GM21619 (cell line): ENCODE data around the gene PHC2.

Experiments
- ATAC-seq: cut with Tn5 transposase; IDR thresholded peaks from one replicate; pipeline ENCODE4 v1.9.1; 2021; ENCODE audit not compliant: unreplicated experiment

PHC2 gene, protein sequence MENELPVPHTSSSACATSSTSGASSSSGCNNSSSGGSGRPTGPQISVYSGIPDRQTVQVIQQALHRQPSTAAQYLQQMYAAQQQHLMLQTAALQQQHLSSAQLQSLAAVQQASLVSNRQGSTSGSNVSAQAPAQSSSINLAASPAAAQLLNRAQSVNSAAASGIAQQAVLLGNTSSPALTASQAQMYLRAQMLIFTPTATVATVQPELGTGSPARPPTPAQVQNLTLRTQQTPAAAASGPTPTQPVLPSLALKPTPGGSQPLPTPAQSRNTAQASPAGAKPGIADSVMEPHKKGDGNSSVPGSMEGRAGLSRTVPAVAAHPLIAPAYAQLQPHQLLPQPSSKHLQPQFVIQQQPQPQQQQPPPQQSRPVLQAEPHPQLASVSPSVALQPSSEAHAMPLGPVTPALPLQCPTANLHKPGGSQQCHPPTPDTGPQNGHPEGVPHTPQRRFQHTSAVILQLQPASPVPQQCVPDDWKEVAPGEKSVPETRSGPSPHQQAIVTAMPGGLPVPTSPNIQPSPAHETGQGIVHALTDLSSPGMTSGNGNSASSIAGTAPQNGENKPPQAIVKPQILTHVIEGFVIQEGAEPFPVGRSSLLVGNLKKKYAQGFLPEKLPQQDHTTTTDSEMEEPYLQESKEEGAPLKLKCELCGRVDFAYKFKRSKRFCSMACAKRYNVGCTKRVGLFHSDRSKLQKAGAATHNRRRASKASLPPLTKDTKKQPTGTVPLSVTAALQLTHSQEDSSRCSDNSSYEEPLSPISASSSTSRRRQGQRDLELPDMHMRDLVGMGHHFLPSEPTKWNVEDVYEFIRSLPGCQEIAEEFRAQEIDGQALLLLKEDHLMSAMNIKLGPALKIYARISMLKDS

DNA sequence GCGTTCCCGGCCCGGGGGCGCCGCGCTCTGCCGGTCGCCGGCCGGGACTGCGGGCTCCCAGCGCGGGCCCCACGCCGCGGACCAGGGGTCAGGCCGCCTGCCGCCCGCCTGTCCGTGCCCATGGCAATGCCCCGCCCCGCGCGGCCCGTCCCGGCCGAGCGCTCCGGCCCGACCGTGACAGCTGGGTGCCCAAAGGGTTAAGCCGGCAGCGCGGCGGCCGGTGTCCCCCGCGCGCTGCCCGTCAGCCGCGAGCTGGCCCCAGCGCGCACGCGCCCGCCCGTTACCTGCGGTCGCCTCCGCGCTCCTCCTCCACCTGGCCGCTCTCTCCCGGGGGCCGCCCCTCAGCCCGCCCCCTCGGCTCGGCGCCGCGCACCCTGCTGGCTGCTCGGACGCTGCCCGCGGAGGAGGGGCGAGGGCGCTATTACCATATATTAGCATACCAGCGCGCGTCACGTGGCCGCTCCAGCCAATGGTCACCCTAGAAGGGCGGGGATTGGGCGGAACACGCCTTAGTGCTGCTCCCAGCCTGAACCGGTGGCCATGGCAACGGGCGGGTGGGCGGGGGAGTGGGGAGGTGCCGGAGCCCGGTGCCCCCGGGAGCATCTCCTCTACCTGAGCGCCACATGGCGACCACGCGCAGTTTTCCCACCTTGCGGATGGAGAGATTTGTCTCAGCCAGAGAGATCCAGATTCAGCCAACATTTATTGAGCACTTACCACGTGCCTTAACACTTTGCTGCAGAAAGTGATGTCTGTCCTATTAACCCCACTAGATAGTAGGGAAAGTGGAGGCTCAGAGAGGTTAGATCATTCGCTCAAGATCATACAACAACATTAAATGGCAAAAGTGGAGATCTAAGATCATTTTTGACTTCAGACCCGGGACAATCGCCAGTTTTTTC, at the start of gene PHC2:
Gene PHC2 (minus strand): TSS at position 404 of the 902 bp plus-strand sequence. CDS start 55,556 bp downstream, outside the sequence.
- ATAC-seq, result peak; percentile 87

DNA sequence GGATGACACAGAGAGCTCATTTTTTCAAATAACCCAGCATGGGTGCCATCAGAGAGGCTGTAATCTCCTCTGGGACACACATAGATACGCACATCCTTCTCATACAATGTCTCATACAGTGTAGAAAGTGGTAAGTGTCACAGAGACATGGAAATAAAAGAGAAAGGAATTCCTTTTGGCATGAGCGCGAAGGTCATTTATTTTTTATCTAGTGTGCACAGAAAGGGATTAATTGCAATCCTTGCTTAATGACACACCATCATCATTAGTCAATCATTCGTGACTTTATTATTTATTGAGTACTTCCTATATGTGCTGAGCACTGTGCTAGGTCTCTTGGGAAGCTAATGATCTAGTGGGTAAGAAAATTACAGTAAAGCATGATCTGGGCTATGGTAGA, 46.6 kb upstream of the PHC2 start:
- ATAC-seq, result no peak

DNA sequence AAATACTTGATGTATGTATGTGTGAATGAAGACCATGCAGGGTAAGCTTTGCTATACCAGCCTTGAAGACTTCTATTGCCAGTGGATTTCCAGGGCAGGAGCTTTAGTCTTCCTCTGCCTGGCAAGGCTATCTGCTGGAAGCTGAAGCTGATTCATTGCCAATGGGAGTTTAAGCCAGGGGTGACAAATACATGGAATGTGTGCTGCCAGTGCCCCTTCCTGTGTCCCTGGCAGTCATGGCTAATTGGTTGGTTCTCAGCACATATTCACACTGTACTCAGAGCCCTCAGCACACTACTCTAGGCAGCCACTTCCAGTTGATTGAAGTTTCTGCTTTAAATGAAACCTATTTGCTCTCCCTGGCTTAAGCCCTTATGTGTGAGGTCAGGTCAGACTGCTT, 43.0 kb upstream of the PHC2 start:
- no peak for ATAC-seq

DNA sequence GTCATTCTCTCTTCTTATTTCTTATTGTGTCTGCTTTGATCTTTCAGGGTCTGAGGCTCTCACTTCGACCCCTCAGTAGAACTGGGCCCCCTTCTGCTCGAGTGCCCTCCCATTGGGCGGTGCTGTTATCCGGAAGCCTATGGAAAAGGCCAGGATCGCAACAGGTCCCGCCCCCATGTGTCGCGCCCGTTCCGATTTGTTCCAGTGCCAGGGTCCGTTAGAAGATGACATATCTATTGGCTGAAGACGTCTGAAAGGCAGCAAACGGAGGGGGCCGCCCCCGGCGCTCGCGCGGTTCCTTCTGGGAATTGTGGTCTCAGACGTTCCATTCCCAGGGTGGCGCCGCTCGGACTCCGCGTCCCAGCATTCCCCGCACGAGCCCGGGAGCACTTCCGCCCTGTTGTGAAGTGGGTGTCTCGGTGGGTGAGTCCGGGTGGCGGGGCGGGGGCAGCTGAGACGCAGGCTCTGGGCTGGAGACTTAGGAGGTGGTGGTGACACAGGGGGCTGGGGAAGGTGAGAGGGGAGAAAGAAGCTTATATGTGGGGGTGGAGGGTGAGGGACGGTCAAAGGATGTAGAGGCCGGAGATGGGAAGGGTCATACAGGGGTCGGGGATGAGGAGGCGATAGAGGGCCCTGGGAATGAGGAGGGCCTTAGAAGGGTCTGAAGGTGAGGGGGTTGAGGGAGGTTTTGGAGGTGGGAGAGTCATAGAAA, 41.5 kb upstream of the PHC2 start, which contains the start of gene ZSCAN20:
Gene ZSCAN20 (plus strand): TSS at position 377 of the 712 bp plus-strand sequence. CDS start 6,644 bp downstream, outside the sequence.
- ATAC-seq, result peak; percentile 95

DNA sequence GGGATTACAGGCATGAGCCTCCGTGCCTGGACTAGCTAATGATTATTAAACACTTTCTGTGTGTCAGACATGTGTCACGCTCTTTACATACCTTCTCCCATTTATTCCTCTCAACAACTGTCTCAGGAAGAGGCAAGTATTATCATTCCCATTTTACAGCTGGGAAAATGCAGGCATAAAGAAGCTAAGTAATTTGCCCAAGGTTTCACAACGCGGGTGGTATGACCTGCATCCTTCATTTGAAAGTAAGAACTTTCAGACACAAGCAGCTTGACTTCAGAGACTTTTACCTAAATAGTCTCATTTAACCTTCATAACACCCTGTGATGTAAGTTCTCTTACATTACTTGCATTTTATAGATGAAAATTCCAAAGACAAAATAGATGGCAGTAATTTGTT, 40.5 kb upstream of the PHC2 start:
- ATAC-seq, result no peak

DNA sequence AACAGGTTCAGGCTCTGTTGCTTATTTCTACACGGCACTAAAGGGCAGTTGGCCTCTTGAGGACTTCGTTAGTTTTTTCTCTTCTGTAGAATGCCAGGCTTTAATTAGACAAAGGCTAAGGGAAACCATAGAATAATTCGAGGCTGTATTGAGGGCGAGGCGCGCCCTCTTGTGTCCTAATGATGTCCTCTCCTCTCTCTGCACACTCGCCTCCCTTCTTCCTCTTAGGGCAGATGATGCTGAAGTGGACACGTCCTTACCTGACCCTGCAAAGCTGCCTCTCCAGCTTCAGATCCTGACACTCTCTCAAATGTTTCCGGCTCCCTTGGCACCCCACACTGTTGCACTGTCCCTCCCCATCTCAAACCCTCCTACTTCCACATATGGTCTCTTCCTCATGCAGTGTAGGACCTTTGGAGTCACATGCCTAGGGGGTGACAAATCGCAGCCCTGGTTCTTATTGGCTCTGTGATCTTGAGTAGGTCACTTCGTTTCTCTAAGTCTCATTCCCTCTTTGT, 39.7 kb upstream of the PHC2 start:
- ATAC-seq, result peak; percentile 36

DNA sequence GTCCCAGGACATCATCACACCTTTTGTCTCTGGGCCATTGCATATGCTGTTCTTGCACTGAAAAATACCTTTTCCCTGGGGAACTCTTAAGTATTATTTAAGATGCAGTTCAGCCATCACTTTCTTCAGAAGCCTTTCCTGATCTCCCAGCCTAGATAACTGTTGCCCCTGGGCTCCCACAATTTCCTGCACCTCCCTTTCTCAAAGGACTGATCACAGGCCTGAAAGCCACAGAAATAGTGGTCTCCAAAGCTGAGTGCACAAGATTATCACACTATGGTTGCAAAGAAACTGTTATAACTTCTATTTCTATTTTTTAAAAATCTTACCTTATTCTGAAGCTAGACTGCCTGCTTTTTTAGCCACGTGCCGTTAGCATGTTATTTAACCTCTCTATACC, 38.8 kb upstream of the PHC2 start:
- ATAC-seq, result no peak

DNA sequence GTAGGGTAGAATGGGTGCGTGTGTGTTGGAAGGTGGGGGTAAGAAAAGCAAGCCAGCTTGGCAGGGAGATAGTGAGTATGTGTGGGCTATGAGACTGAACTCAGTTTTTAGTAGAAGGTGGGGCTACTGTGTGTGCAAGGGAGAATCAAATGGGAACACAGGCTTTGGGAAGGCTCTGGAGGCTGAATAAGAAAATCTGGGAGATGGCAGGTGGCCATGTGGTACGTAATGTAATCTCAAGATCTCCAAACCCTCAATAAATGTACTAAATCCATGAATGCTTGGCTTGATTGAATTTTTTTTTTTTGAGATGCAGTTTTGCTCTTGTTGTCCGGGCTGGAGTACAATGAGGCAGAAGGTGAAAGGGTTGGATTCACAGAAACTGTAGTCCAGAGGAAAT, 38.1 kb upstream of the PHC2 start:
- ATAC-seq, result no peak

DNA sequence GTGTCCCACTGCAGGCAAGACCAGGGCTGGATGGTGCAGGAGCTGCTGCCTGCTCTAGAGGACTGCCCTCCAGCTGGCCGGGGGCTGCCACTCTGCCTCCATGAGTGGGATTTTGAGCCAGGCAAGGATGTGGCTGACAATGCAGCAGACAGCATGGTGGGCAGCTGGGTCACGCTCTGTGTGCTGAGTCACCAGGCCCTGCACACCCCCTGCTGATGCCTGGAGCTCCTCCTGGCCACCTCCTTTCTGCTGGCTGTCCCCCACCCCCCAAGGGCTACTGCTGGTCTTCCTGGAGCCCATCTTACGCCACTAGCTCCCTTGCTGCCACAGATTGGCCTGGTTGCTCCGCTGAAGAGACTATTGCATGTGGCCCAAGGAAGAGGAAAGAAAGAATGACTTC, 37.6 kb upstream of the PHC2 start:
- no peak for ATAC-seq

DNA sequence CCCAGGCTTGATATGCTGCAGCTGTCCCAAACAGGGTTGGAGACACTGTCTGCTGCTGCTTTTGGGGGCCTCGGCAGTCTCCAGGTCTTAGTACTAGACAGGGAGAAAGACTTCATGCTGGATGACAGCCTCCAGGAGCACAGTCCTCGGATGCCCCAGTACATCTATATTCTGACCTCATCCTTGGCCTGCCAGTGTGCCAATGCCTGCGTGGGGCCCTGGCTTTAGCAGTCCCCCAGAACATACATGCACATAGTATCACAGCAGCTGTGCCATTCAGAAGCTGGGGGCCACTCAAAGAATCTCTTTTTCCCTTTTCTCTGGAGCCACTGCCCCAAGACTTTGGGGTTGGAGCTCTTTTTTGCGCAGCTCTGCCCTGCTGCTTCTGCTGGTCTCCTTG, 37.1 kb upstream of the PHC2 start:
- ATAC-seq, result no peak

DNA sequence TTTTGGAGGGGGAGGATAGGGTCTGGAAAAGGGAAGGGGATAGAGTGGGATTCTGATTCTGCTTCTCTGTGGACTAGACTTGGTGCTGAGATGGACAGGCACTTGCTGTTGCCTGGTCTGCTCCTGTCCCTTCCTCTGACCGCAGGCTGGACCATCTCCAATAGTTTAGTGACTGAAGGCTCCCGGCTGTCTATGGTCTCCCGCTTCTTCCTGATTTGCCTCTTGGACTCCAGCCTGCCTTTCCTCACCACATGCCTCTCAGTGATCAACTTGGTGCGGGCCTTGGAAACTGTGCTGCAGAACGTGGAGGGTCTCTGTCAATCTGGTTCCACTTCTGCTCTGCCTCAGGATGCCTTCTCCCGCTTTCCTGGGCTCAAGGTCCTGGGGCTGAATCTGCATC, 35.3 kb upstream of the PHC2 start:
- ATAC-seq, result no peak

DNA sequence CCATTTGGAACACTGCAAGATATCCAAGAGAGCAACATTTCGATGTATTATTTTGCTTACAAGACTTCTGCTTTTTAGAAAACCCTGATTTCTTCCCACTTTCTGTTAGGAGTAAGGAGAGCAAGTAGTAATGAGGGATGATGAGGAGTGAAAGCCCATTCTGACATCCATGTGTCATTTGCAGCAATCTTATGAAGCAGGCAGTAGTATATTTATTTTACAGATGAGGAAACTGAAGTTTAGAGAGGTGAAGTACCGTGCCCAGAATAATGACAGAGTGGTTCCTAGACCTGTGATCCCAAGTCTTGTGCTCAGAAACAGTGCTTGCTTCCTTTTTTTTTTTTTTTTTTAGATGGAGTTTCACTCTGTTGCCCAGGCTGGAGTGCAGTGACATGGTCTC, 34.4 kb upstream of the PHC2 start:
- no peak for ATAC-seq

DNA sequence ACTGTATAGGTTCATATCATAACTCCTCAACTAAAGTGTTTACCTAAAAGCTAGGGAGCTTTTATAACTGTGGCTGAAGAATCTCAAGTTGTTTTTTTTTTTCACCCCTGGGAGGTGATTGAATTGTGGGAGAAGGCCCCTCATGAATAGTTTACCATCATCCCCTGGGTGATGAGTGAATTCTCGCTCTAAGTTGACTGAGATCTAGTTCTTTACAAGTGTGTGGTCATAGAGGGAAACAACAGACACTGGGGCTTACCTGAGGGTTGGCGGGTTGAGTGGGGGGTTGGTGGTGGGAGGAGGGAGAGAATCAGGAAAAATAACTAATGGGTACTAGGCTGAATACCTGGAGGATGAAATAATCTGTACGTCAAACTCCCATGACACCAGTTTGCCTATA, 33.7 kb upstream of the PHC2 start:
- ATAC-seq, result no peak

DNA sequence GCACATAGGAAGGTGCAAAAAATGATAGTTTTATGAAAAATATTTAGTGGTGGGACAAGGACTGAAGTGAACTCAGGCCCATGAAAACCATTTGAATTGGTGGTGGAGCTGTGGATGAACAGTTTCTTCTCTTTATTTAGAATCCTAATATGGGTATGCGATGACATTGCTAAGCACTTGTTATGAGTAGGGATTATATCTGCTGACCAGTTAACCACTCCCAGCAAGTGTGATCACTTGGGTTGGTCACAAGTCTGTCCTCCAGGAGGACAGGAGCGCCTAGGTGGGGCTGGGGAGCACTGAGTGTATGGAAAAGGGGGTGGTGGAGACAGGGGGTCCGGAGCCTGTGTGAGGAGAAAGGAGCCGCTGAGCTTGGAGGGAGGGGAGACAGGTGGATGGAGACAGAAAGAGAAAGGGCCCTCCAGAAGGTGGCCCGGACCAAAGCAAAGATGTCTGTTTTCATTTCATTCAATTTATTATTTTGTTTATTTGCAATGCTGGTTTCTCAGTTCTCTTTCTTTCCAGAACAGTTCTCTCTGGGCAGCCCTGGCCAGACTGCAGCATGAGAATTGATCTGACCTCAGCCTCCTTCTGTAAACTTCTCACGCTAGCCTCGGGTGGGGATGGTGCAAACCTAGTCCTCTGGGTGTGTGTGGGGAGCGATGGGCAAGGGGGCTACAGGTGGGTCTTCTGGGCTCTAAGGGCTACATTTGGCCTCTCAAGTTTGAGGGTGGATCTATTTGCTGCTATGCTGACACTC, 31.7 kb upstream of the PHC2 start:
- no peak for ATAC-seq

DNA sequence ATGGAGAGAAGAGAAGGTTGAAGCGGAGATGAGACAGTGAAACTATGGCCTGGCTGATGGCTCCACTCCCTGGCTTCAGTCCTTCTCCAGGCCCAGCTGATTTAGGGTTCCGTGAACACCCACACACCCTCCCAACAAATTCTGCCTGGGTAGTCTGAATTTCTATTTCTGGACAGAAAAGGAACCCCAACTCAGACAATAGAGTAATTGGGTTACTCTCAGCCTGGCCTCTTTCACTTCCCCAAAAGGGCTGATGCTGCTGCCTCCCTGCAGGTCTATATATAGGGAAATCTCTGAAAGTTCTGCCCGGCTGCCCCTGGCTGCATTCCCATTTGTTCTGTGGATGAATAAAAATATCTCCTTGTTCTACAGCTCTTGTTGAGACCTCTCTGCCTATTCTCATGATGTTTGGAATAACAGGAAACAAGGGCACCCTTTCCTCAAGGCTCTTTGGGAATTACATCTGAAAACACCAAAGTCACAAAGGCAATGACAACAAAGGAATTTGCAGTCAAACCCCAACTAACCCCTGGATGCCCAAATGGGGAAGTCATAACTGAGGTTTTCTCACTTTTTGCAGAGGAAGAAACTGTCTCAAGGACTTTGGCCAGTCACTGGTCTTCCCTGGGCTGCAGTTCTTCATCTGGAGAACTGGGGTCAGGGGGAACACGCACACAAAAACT, 30.2 kb upstream of the PHC2 start:
- peak; percentile 72 for ATAC-seq

DNA sequence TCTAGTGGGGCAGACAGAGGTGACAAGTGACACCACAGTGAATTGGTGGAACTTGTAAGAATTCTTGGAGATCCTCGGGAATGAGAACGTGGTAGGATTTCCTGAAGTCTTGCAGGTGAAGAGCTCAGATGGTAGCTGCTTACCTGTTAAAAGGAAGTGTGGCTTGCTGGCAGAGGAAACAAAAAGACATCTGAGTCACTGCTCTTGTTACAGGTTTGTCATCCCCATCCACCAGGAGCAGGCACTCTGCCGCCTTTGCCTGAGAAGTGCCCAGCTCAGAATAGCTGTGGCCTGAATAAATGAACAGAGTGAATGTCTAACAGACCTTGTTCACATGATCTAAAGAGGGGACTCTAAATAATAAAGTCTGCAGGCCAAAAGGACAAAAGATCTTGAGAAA, 29.2 kb upstream of the PHC2 start:
- ATAC-seq, result no peak

DNA sequence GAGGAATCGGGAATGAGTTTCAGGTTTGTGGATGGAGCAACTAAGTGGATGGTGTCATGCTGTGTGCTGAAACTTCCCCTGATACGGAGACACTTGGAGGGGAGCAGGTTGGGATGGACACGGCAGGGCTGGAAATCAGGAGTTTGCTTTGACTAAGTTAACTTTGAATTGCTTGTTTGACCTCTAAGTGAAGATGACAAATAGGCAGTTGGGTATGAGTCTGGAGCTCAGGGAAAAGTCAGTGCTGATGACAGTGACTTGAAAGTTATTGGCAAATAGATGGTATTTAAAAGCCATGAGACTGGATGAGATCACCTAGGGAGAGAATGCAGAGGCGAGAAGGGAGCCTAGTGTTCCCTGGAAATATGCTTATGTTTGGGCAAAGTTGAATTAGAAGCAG, 28.8 kb upstream of the PHC2 start:
- ATAC-seq, result no peak

DNA sequence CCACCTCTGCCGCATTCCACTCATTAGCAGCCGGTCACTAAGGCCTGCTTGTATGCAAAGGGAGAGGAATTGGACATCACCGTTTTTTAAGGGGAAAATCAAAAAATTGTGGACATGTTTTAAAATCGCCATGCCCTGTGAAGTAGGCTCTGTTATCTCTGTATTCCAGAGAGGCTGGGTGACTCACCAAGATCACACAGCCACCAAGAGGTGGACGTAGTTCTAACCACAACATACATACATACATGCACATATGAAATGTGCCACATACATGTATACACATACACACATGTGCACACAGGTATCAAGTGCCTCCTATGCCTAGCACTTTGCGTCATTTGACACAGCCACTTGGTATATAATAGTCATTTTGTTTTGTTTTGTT, 25.6 kb upstream of the PHC2 start:
- no peak for ATAC-seq
